Small intestine (tissue), 7 donors: ENCODE results near the gene SCAMP3. TPM values are rescaled to one million over a fixed set of nuclear protein-coding genes. Genes with fewer than 3 reads are reported as not detected.
"Not testable (repeated sequence)": the region's sequence is repeated elsewhere in the genome, so short reads cannot be mapped to it uniquely, and the experiment has no call there.

Experiments used
- DNase-seq, 2 donors: peaks; one replicate each; pipeline versions ENCODE4 v3.0.0 to v3.0.0-alpha.2; 2013
- FAIRE-seq: peaks from 2 replicates; lab custom pipeline; 2012; peaks lifted over from hg19 to GRCh38; lab: Jason Lieb, UNC
- H3K27ac ChIP-seq, 3 donors: one replicate each; pipeline ENCODE4 v1.5.1; 2013; ENCODE audit warnings: low read length in 2 of 3, mild to moderate bottlenecking in 2 of 3, control low read depth in 1 of 3, inconsistent platforms in 1 of 3, low read depth in 1 of 3, moderate library complexity in 1 of 3
- H3K27me3 ChIP-seq, 3 donors: one replicate each; pipeline ENCODE4 v1.6.1; 2013; ENCODE audit warnings: low read length in 3 of 3, inconsistent platforms in 1 of 3; ENCODE audit not compliant: control insufficient read depth in 3 of 3, insufficient read depth in 3 of 3
- H3K36me3 ChIP-seq, 3 donors: one replicate each; pipeline ENCODE4 v1.6.1; 2013; ENCODE audit warnings: low read length in 3 of 3, inconsistent platforms in 1 of 3, low read depth in 1 of 3, mild to moderate bottlenecking in 1 of 3, moderate library complexity in 1 of 3; ENCODE audit not compliant: control insufficient read depth in 3 of 3, insufficient read depth in 2 of 3
- H3K4me1 ChIP-seq, 3 donors: one replicate each; pipeline ENCODE4 v1.6.1; 2013; ENCODE audit warnings: low read length in 2 of 3, inconsistent platforms in 1 of 3, low read depth in 1 of 3, mild to moderate bottlenecking in 1 of 3, moderate library complexity in 1 of 3; ENCODE audit not compliant: control insufficient read depth in 3 of 3, insufficient read depth in 2 of 3
- H3K4me3 ChIP-seq, 3 donors: one replicate each; pipeline ENCODE4 v1.5.1; 2013; ENCODE audit warnings: low read length in 3 of 3, control low read depth in 1 of 3, inconsistent platforms in 1 of 3, low read depth in 1 of 3, mild to moderate bottlenecking in 1 of 3, moderate library complexity in 1 of 3
- H3K9me3 ChIP-seq, 2 donors: one replicate each; pipeline ENCODE4 v1.6.1; 2013; ENCODE audit warnings: low read depth in 1 of 2, low read length in 1 of 2; ENCODE audit not compliant: control insufficient read depth in 2 of 2, insufficient read depth in 1 of 2
- WGBS, 3 donors: extraction: QIAGEN DNeasy Blood & Tissue Kit; methylation state at CpG; one replicate each; pipeline ENCODE4 v1.1.7; 2013; 5-methylcytosine and 5-hydroxymethylcytosine counted together
- polyA plus RNA-seq, 4 donors: library from polyadenylated mRNA; stranded (reverse) in 3 of 4; unstranded in 1 of 4; fragments of 200-250 nt in 3 of 4; fragments of 120-200 nt in 1 of 4; gene quantifications; one replicate each; pipeline versions ENCODE4 v1.2.1 to v1.2.3, GENCODE V29; 2013
- donor health status: healthy with polysubstance abuse.
- donor health status: control.
- donor health status: control.
- donor health status: Bipolar disorder and iron deficiency.
- donor health status: healthy.

The SCAMP3 gene
- polyA plus RNA-seq, 4 donors, result 32.7 to 61.8 (median 53.8) TPM

DNA sequence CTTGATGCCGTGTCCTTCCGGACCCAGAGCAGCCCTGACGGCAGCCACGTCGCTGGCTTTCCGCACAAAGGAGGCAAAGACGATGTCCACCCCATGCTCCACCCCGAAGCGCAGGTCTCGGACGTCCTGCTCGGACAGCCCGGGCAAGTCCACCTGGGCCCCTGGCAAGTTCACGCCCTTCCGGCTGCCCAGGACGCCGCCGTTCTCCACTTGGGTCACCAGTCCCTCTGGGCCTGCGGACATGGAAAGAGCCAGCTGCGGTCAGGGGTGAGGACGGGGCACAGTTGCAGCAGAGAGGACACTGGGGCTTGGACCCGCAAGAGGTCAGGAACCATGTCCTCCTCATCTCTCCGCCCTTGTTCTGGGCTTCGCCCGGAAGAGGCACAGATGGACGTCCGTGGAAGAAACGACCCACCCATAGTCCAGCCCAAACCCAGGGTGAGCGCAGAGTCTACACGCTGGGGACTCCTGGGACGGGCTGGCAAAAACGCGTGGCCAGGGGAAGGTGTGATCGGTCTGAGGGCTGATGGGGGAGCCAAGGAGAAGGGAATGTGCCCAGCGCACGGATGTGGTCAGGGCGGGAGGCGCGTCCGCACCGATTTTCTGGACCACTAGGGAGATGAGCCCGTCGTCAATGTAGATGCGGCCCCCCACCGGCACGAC, 32.5 kb upstream of the SCAMP3 start:
- peaks cover 0 to 56% (median 0%) of the 10 kb centered on the region in 3 donors for H3K36me3 ChIP-seq
- no peak for FAIRE-seq
- WGBS, 3 donors, result 44 to 88% (median 74%) methylated on average over 41 to 46 of the region's 46 CpGs
- peaks cover 0 to 4% of the 10 kb centered on the region in 2 donors for H3K9me3 ChIP-seq
- H3K4me1 ChIP-seq, result peaks cover 0 to 9% (median 0%) of the 10 kb centered on the region in 3 donors
- DNase-seq, result no peak
- no peak overlapping the region for H3K27ac ChIP-seq
- H3K4me3 ChIP-seq, result no peak overlapping the region
- H3K27me3 ChIP-seq, result peaks cover 0 to 42% (median 15%) of the 10 kb centered on the region in 3 donors

- peaks cover 0 to 9% (median 0%) of the 10 kb centered on the region in 3 donors for H3K4me1 ChIP-seq
- 86 to 91% (median 89%) methylated on average over 17 of the region's 17 CpGs for WGBS, 3 donors
- no peak overlapping the region for H3K4me3 ChIP-seq
- no peak overlapping the region for H3K27ac ChIP-seq
- H3K9me3 ChIP-seq, result peaks cover 0 to 4% of the 10 kb centered on the region in 2 donors
- peaks cover 0 to 69% (median 0%) of the 10 kb centered on the region in 3 donors for H3K36me3 ChIP-seq
- H3K27me3 ChIP-seq, result peaks cover 0 to 42% (median 15%) of the 10 kb centered on the region in 3 donors
- DNase-seq, result no peak
- no peak for FAIRE-seq
Measured at GRCh38 chr1:155293086-155293749, 31.1 kb upstream of the SCAMP3 start.

DNA sequence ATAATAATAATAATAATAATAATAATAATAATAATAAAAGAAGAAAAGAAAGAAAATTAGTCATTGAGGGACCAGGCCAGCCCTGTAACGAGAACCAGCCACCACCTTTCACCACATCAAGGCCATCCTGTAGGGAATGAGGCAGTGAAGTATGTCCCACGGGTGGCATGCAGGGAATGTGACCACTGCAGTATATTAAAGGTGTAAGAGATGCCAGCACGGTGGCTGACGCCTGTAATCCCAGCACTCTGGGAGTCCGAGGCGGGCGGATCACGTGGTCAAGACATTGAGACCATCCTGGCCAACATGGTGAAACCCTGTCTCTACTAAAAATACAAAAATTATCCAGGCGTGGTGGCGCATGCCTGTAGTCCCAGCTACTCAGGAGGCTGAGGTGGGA, 28.8 kb upstream of the SCAMP3 start:
- not testable (repeated sequence) for H3K27ac ChIP-seq, FAIRE-seq, H3K9me3 ChIP-seq, DNase-seq, H3K4me3 ChIP-seq, H3K4me1 ChIP-seq
- peaks cover 0 to 28% (median 12%) of the 10 kb centered on the region in 3 donors for H3K27me3 ChIP-seq
- peaks cover 0 to 81% (median 0%) of the 10 kb centered on the region in 3 donors for H3K36me3 ChIP-seq
- WGBS, 3 donors, result 88 to 92% (median 89%) methylated on average over 10 of the region's 10 CpGs

GRCh38 chr1:155287987-155288543, 25.9 kb upstream of the SCAMP3 start:
- Histone ChIP-seq H3K27ac (no peak overlapping the region), H3K4me1 (no peaks in the 10 kb centered on the region), H3K27me3 (peaks cover 0 to 2% (median 0%) of the 10 kb centered on the region in 3 donors), H3K4me3 (no peak overlapping the region), H3K9me3 (no peaks in the 10 kb centered on the region), H3K36me3 (peaks cover 0 to 77% (median 0%) of the 10 kb centered on the region in 3 donors)
- WGBS, 3 donors, result 92 to 94% (median 93%) methylated on average over 16 to 21 of the region's 21 CpGs
- no peak for FAIRE-seq
- DNase-seq, result no peak

DNA sequence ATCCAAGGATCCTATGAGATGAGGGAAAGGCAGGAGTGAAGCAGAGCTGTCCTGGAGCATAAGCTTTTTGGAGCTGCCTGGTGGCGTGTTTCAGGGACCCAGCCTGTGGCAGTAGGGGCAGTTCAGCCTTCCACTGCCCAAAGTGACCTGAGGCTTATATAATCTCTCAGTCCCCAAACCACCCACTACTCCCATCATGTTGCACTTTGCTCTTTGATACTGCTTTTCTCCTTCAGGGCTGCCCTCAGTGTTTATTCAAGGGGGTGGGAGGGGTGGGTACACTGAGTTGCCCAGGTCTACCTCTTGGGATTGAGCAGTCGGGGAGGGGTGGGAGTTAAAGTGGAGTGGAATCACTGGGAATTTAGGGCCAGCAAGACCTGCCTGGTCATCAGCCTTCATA, 24.4 kb upstream of the SCAMP3 start:
- Histone ChIP-seq H3K4me1 (no peaks in the 10 kb centered on the region), H3K4me3 (no peak overlapping the region), H3K27me3 (no peaks in the 10 kb centered on the region), H3K9me3 (no peaks in the 10 kb centered on the region), H3K27ac (no peak overlapping the region), H3K36me3 (peaks cover 0 to 75% (median 0%) of the 10 kb centered on the region in 3 donors)
- FAIRE-seq (no peak), DNase-seq (no peak)
- 75 to 81% (median 78%) methylated on average over 2 of the region's 2 CpGs for WGBS, 3 donors

- 92 to 95% (median 93%) methylated on average over 18 of the region's 18 CpGs for WGBS, 3 donors
Measured at GRCh38 chr1:155285631-155286044, 23.5 kb upstream of the SCAMP3 start.

DNA sequence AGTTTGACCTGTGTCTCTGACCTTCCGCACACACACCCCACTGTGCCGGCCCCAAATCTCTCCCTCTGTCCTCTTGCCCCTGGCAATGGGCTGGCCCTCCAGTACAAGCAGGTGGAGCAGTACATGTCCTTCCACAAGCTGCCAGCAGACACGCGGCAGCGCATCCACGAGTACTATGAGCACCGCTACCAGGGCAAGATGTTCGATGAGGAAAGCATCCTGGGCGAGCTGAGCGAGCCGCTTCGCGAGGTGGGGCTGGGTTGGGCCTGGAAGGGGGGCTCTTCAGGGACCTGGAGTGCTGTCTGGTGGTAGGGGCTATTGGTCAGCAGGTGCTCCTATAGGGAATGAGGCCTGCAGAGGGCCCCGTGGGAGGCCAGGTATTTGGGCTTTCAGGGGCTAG, 22.9 kb upstream of the SCAMP3 start:
- no peaks in the 10 kb centered on the region for H3K4me1 ChIP-seq
- no peak overlapping the region for H3K27ac ChIP-seq
- H3K27me3 ChIP-seq, result no peaks in the 10 kb centered on the region
- H3K4me3 ChIP-seq, result no peak overlapping the region
- 91 to 94% (median 93%) methylated on average over 14 of the region's 14 CpGs for WGBS, 3 donors
- H3K9me3 ChIP-seq, result no peaks in the 10 kb centered on the region
- H3K36me3 ChIP-seq, result peaks cover 0 to 67% (median 0%) of the 10 kb centered on the region in 3 donors
- DNase-seq (no peak), FAIRE-seq (no peak)

More at GRCh38 chr1:155285631-155286044, 23.5 kb upstream of the SCAMP3 start:
- Histone ChIP-seq H3K4me1 (no peaks in the 10 kb centered on the region), H3K9me3 (no peaks in the 10 kb centered on the region), H3K27me3 (no peaks in the 10 kb centered on the region), H3K4me3 (no peak overlapping the region), H3K27ac (no peak overlapping the region), H3K36me3 (peaks cover 0 to 70% (median 0%) of the 10 kb centered on the region in 3 donors)
- FAIRE-seq (no peak), DNase-seq (no peak)

DNA sequence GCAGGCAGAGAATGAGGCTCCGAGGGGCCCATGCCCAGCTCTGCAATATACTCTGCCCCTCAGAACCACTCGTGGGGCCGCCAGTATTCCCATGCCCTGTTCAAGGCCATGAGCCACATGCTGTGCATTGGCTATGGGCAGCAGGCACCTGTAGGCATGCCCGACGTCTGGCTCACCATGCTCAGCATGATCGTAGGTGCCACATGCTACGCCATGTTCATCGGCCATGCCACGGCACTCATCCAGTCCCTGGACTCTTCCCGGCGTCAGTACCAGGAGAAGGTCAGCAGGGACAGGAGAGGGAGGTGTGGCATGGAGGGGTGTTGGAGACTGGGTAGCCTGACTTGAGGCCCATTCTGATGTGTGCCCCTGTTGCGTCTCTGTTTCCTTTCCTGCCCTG, 22.3 kb upstream of the SCAMP3 start:
- Histone ChIP-seq H3K36me3 (peaks cover 0 to 65% (median 0%) of the 10 kb centered on the region in 3 donors), H3K4me1 (no peaks in the 10 kb centered on the region), H3K27ac (no peak overlapping the region), H3K9me3 (no peaks in the 10 kb centered on the region), H3K4me3 (no peak overlapping the region), H3K27me3 (no peaks in the 10 kb centered on the region)
- DNase-seq (no peak), FAIRE-seq (no peak)
- 92 to 96% (median 93%) methylated on average over 12 of the region's 12 CpGs for WGBS, 3 donors
